B cell (primary cell): Measurements from ENCODE around the gene DNAJB2. TPM values are rescaled to one million over a fixed set of nuclear protein-coding genes. Genes with fewer than 3 reads are reported as not detected.

Experiments used
- ATAC-seq: fragments of 200-7000 bp; cut with Tn5 transposase; one replicate; pipeline ENCODE4 v1.10.0; 2021; ENCODE audit warnings: low read depth, mild to moderate bottlenecking, moderate number of reproducible peaks, moderate library complexity
- CTCF ChIA-PET: fragments of 350-600 bp; sonication (Branson Sonifier 250); formaldehyde crosslinking; loops from one replicate; lab custom pipeline; 2021; ENCODE audit warnings: antibody characterized with exemption, inconsistent platforms; lab: Charles Lee
- POLR2A ChIA-PET: fragments of 350-600 bp; sonication (Branson Sonifier 250); formaldehyde crosslinking; loops from one replicate; lab custom pipeline; 2021; ENCODE audit warnings: antibody characterized with exemption; lab: Charles Lee
- DNase-seq: peaks from one replicate; pipeline ENCODE4 v3.0.0; 2013
- H2AFZ ChIP-seq: 2 replicates; pipeline ENCODE4 v1.6.1; 2012; ENCODE audit warnings: mild to moderate bottlenecking, low read depth, low read length; ENCODE audit not compliant: insufficient read depth, poor library complexity, severe bottlenecking
- H3K27ac ChIP-seq, 2 donors: 1 replicate in 1 of 2; 2 replicates in 1 of 2; pipeline ENCODE4 v1.5.1; 2012 to 2013; ENCODE audit warnings: low read length in 2 of 2, mild to moderate bottlenecking in 2 of 2, moderate library complexity in 1 of 2
- H3K27me3 ChIP-seq, 4 experiments: fragments of 200-600 bp in 1 of 4; sonication (generic) in 1 of 4; replicated peaks in 1 of 4; 1 replicate in 2 of 4; 2 replicates in 2 of 4; pipeline versions ENCODE4 v1.6.1 to v1.7.0; 2013 to 2016; ENCODE audit warnings: low read length in 3 of 4, mild to moderate bottlenecking in 2 of 4, mixed read lengths in 1 of 4, moderate library complexity in 1 of 4; ENCODE audit not compliant: insufficient read depth in 4 of 4, control insufficient read depth in 3 of 4; ENCODE audit errors: control extremely low read depth in 1 of 4
- H3K36me3 ChIP-seq, 2 experiments: replicated peaks in 1 of 2; 1 replicate in 1 of 2; 2 replicates in 1 of 2; pipeline versions ENCODE4 v1.6.1 to v1.7.1; 2013; ENCODE audit warnings: low read length in 1 of 2; ENCODE audit not compliant: insufficient read depth in 2 of 2, control insufficient read depth in 1 of 2; ENCODE audit errors: control extremely low read depth in 1 of 2, extremely low read depth in 1 of 2
- H3K4me1 ChIP-seq, 2 donors: fragments of 200-600 bp in 1 of 2; sonication (generic) in 1 of 2; 1 replicate in 1 of 2; 2 replicates in 1 of 2; pipeline versions ENCODE4 v1.5.1 to v1.6.1; 2013 to 2017; ENCODE audit warnings: low read length in 2 of 2; ENCODE audit not compliant: control insufficient read depth in 2 of 2, insufficient read depth in 2 of 2
- H3K4me2 ChIP-seq: replicated peaks from 2 replicates; pipeline ENCODE3; 2012; ENCODE audit warnings: mild to moderate bottlenecking, low read depth, low read length; ENCODE audit not compliant: poor library complexity, severe bottlenecking
- H3K4me3 ChIP-seq, 5 experiments: fragments of 200-600 bp in 1 of 5; sonication (generic) in 1 of 5; 1 replicate in 3 of 5; 2 replicates in 2 of 5; pipeline versions ENCODE4 v1.5.1 to v1.7.0; 2011 to 2016; ENCODE audit warnings: low read length in 4 of 5, mild to moderate bottlenecking in 4 of 5, low read depth in 2 of 5, control low read depth in 1 of 5, moderate library complexity in 1 of 5; ENCODE audit not compliant: insufficient read depth in 1 of 5; ENCODE audit errors: control extremely low read depth in 1 of 5, extremely low read depth in 1 of 5
- H3K79me2 ChIP-seq: fragments of 200-600 bp; sonication (generic); one replicate; pipeline ENCODE4 v1.6.0; 2016; ENCODE audit warnings: low read length; ENCODE audit not compliant: control insufficient read depth, insufficient read depth
- H3K9ac ChIP-seq: fragments of 200-600 bp; sonication (generic); 2 replicates; pipeline ENCODE4 v1.6.1; 2017; ENCODE audit warnings: mild to moderate bottlenecking, low read length, moderate library complexity
- H3K9me3 ChIP-seq, 3 donors: one replicate each; pipeline versions ENCODE4 v1.6.1 to v1.7.1; 2013; ENCODE audit warnings: low read length in 2 of 3; ENCODE audit not compliant: control insufficient read depth in 2 of 3, insufficient read depth in 1 of 3; ENCODE audit errors: control extremely low read depth in 1 of 3
- H4K20me1 ChIP-seq: 2 replicates; pipeline ENCODE4 v1.6.0; 2012; ENCODE audit warnings: mild to moderate bottlenecking, low read length; ENCODE audit not compliant: insufficient read depth, control insufficient read depth, poor library complexity, severe bottlenecking
- H3K27ac Mint-ChIP-seq: one replicate; pipeline ENCODE4 v1.8.0; 2021; ENCODE audit warnings: mixed read lengths
- H3K27me3 Mint-ChIP-seq: one replicate; pipeline ENCODE4 v1.8.0; 2021; ENCODE audit warnings: mixed read lengths
- H3K4me1 Mint-ChIP-seq: one replicate; pipeline ENCODE4 v1.8.0; 2021; ENCODE audit warnings: mixed read lengths
- H3K4me3 Mint-ChIP-seq: one replicate; pipeline ENCODE4 v1.8.0; 2021; ENCODE audit warnings: mixed read lengths
- H3K9me3 Mint-ChIP-seq: one replicate; pipeline ENCODE4 v1.8.0; 2022; ENCODE audit warnings: mixed read lengths; ENCODE audit not compliant: insufficient read depth
- EZH2 ChIP-seq: IDR thresholded peaks from 2 replicates; pipeline ENCODE4 v1.6.1; 2012; ENCODE audit warnings: borderline replicate concordance, low read depth, mild to moderate bottlenecking, moderate library complexity, low read length; ENCODE audit not compliant: insufficient read depth, poor library complexity, severe bottlenecking
- WGBS: methylation state at CpG from one replicate; pipeline ENCODE4 v1.1.5; 2013; ENCODE audit warnings: missing lambda C conversion rate; ENCODE audit not compliant: insufficient coverage; 5-methylcytosine and 5-hydroxymethylcytosine counted together
- intact Hi-C: fragments of 100-400 bp; cut with micrococcal nuclease; formaldehyde crosslinking; loops from one replicate; pipeline ENCODE4 v1.10.0; 2022
- polyA plus RNA-seq: library from polyadenylated mRNA; depleted of rRNA; stranded (reverse); fragments of >200 nt; gene quantifications from 2 replicates; pipeline ENCODE4 v1.2.3, GENCODE V29; 2012
- total RNA-seq, 2 donors: library from RNA; stranded (reverse); fragments of 120-200 nt in 1 of 2; gene quantifications; 1 replicate in 1 of 2; 2 replicates in 1 of 2; pipeline versions ENCODE4 v1.2.3 to v1.2.4, GENCODE V29; 2013 to 2022
- TF ChIP-seq, protein P1 (sequence below): fragments of 200-600 bp; IDR thresholded peaks from one replicate; pipeline ENCODE4 v1.8.0; 2022; ENCODE audit warnings: antibody characterized with exemption, mild to moderate bottlenecking

Gene DNAJB2
- total and polyA plus RNA-seq, 2 donors (not counting 1 experiment from before 2014, with no cell fraction given): 127 to 184 TPM

DNA sequence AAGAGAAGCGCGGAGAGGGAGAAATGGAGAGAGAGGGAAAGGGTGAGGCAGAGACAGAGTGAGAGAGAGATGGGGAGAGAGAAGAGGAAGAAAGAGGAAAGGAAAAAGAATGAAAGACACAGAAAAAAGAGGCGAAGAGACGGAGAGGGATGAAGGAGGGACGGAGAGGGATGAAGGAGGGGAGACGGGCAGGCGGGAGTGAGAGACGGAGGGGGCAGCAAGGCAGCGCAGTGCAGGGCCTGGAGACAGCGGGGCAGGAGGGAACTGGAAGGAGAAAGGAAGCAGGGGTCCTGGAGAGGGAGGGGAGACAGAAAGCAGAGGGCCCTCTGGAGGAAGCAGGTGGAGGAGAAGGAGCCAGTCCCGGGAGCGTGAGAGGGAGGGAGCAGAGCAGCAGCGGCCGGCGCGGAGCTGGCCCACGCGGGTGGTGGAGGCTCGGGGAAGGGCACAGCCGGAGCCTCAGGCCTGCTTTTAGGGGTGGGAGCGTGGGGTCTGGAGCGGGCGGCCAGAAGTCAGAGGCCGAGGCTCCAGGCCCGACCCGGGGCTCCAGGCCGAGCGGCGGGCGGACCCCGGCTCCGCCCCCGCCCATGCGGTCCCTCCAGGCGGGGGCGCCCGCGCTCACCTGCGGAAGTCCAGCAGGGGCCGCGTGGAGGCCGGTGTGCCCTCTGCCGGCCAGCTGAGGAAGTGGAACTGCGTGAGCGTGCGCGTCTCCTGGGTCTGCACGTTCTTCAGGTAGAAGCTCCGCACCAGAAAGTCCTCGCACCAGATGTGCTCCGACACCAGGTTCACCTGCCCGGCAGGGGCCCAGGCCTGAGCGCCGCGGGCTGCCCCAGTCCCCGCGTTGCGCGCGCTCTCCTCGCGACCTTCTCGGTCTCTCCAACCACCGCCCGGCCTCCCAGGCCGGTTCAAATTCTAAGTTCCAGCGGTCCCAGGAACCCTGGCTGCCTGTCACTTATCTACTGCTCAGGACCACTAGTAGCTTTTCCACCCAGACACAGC, 15.5 kb downstream of the DNAJB2 start:
- peaks cover 0 to 7% (median 1%) of the 10 kb centered on the region in 4 experiments for H3K27me3 ChIP-seq
- H3K27ac Mint-ChIP-seq: peak overlapping the region; percentile 74
- H3K36me3 ChIP-seq: no peaks in the 10 kb centered on the region
- whole genome bisulfite sequencing: 4% methylated on average over 67 of the region's 67 CpGs
- H3K79me2 ChIP-seq: no peaks in the 10 kb centered on the region
- H4K20me1 ChIP-seq: no peaks in the 10 kb centered on the region
- ChIA-PET POLR2A (interaction anchor here (0.6 to 3.7 kb wide), 15 partner anchors 10 to 136 kb away, joined by 3 to 42 read pairs (median 5); partner anchors contain the start of genes ANKZF1, ATG9A, CNPPD1 and DNAJB2), CTCF (interaction anchor here (0.7 to 10.3 kb wide), 37 partner anchors 10 to 635 kb away, joined by 3 to 239 read pairs (median 6); partner anchors contain the start of genes ABCB6, ANKZF1, ATG9A and BCS1L)
- H2AFZ ChIP-seq: peak overlapping the region; percentile 100
- H3K9ac ChIP-seq: peak overlapping the region; percentile 67
- H3K4me3 ChIP-seq: peak overlapping the region in 4 of 5 experiments; percentile 48 to 67 (median 60)
- intact Hi-C loops: loop anchor here (1.0 to 5.0 kb wide), 5 partner anchors 15 to 93 kb away; partner anchors contain the start of genes ABCB6, ANKZF1, ATG9A and DNAJB2
- no peaks in the 10 kb centered on the region for H3K27me3 Mint-ChIP-seq
- peak; percentile 97 for ATAC-seq
- H3K27ac ChIP-seq: peak overlapping the region; percentile 62 to 74
- no peak for TF ChIP-seq EZH2
- TF ChIP-seq, protein P1, sequence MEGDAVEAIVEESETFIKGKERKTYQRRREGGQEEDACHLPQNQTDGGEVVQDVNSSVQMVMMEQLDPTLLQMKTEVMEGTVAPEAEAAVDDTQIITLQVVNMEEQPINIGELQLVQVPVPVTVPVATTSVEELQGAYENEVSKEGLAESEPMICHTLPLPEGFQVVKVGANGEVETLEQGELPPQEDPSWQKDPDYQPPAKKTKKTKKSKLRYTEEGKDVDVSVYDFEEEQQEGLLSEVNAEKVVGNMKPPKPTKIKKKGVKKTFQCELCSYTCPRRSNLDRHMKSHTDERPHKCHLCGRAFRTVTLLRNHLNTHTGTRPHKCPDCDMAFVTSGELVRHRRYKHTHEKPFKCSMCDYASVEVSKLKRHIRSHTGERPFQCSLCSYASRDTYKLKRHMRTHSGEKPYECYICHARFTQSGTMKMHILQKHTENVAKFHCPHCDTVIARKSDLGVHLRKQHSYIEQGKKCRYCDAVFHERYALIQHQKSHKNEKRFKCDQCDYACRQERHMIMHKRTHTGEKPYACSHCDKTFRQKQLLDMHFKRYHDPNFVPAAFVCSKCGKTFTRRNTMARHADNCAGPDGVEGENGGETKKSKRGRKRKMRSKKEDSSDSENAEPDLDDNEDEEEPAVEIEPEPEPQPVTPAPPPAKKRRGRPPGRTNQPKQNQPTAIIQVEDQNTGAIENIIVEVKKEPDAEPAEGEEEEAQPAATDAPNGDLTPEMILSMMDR: peak; percentile 99
- H3K4me1 ChIP-seq: peaks cover 14 to 19% of the 10 kb centered on the region in 2 donors
- no peaks in the 10 kb centered on the region for H3K9me3 Mint-ChIP-seq
- H3K4me1 Mint-ChIP-seq: peaks cover 16% of the 10 kb centered on the region
- peak overlapping the region; percentile 80 for H3K4me3 Mint-ChIP-seq
- H3K9me3 ChIP-seq: no peaks in the 10 kb centered on the region
- H3K4me2 ChIP-seq: peak overlapping the region; percentile 93
- DNase-seq: peak; percentile 95
